HG02943 (cell line): Measurements from ENCODE around the gene OPRD1.
"Not testable (repeated sequence)": the region's sequence is repeated elsewhere in the genome, so short reads cannot be mapped to it uniquely, and the experiment has no call there.

Experiments
- ATAC-seq: cut with Tn5 transposase; IDR thresholded peaks from one replicate; pipeline ENCODE4 v1.9.1; 2021; ENCODE audit warnings: mild to moderate bottlenecking, low read depth, moderate library complexity; ENCODE audit not compliant: unreplicated experiment

Gene OPRD1

GRCh38 chr1:28840928-28841544, 29.1 kb downstream of the OPRD1 start:
- no peak for ATAC-seq

GRCh38 chr1:28845786-28846543, 34.0 kb downstream of the OPRD1 start:
- no peak for ATAC-seq

GRCh38 chr1:28847207-28847606, 35.2 kb downstream of the OPRD1 start:
- ATAC-seq, result not testable (repeated sequence)

- no peak for ATAC-seq
Observed at GRCh38 chr1:28848416-28848815, 36.4 kb downstream of the OPRD1 start.

GRCh38 chr1:28853093-28853742, 41.2 kb downstream of the OPRD1 start:
- ATAC-seq, result no peak

- not testable (repeated sequence) for ATAC-seq
Observed at GRCh38 chr1:28854406-28854805, 42.4 kb downstream of the OPRD1 start.

- no peak for ATAC-seq
Observed at GRCh38 chr1:28855046-28855445, 43.1 kb downstream of the OPRD1 start.

GRCh38 chr1:28855469-28855951, 43.5 kb downstream of the OPRD1 start:
- no peak for ATAC-seq

GRCh38 chr1:28855969-28856368, 44.0 kb downstream of the OPRD1 start:
- no peak for ATAC-seq

- no peak for ATAC-seq
Observed at GRCh38 chr1:28860332-28861073, 48.5 kb downstream of the OPRD1 start.

- ATAC-seq, result no peak
Observed at GRCh38 chr1:28862571-28863403, 50.8 kb downstream of the OPRD1 start.

- no peak for ATAC-seq
Observed at GRCh38 chr1:28864695-28865094, 52.7 kb downstream of the OPRD1 start.

GRCh38 chr1:28865997-28866650, 54.2 kb downstream of the OPRD1 start:
- ATAC-seq, result no peak

GRCh38 chr1:28867850-28868249, 55.9 kb downstream of the OPRD1 start:
- ATAC-seq, result no peak

GRCh38 chr1:28869952-28870351, 58.0 kb downstream of the OPRD1 start:
- ATAC-seq, result no peak

- ATAC-seq, result no peak
Observed at GRCh38 chr1:28871631-28872401, 59.8 kb downstream of the OPRD1 start.

- ATAC-seq, result not testable (repeated sequence)
Observed at GRCh38 chr1:28875134-28875533, 63.2 kb downstream of the OPRD1 start.

- ATAC-seq, result no peak
Observed at GRCh38 chr1:28877132-28877781, 65.3 kb downstream of the OPRD1 start.
